SK-N-SH (cell line): Measurements from ENCODE around the gene MID1IP1.

Experiments used
- CHD2 ChIP-seq: fragments of 150-350 bp; IDR thresholded peaks from 2 replicates; pipeline ENCODE4 v1.6.1; 2018; ENCODE audit warnings: low read length; ENCODE audit not compliant: partially characterized antibody
- EP300 ChIP-seq, 2 experiments: IDR thresholded peaks; 2 replicates each; pipeline versions ENCODE4 v1.4.0 to v1.6.1; 2012; ENCODE audit warnings: borderline replicate concordance in 1 of 2, low read depth in 1 of 2, low read length in 1 of 2
- FOSL2 ChIP-seq: IDR thresholded peaks from 2 replicates; pipeline ENCODE4 v1.4.0; 2012; ENCODE audit warnings: low read depth, mild to moderate bottlenecking, moderate library complexity, borderline replicate concordance
- GABPA ChIP-seq: IDR thresholded peaks from 2 replicates; pipeline ENCODE4 v1.4.0; 2012; ENCODE audit warnings: low read depth, mild to moderate bottlenecking
- GATA2 ChIP-seq: sonication (generic); formaldehyde crosslinking; IDR thresholded peaks from 2 replicates; pipeline ENCODE4 v1.5.0; 2020; ENCODE audit warnings: mild to moderate bottlenecking, missing genetic modification reagents
- MEF2A ChIP-seq: IDR thresholded peaks from 2 replicates; pipeline ENCODE4 v1.4.0; 2012; ENCODE audit warnings: low read depth, borderline replicate concordance
- MXI1 ChIP-seq: IDR thresholded peaks from 2 replicates; pipeline ENCODE4 v1.6.1; 2012; ENCODE audit warnings: mild to moderate bottlenecking, low read depth, low read length, improper control_type of control experiment
- POLR2AphosphoS5 ChIP-seq: IDR thresholded peaks from 2 replicates; pipeline ENCODE4 v1.6.1; 2012; ENCODE audit warnings: low read depth, low read length
- TAF1 ChIP-seq: IDR thresholded peaks from 2 replicates; pipeline ENCODE4 v1.6.1; 2012; ENCODE audit warnings: low read depth, mild to moderate bottlenecking, low read length, moderate library complexity, borderline replicate concordance
- TEAD4 ChIP-seq: IDR thresholded peaks from 2 replicates; pipeline ENCODE4 v1.4.0; 2012; ENCODE audit warnings: mild to moderate bottlenecking, borderline replicate concordance; ENCODE audit not compliant: insufficient read depth
- TF ChIP-seq, protein P1 (sequence below): fragments of 200-600 bp; sonication (generic); IDR thresholded peaks from 2 replicates; pipeline ENCODE4 v1.6.1; 2017; ENCODE audit warnings: antibody characterized with exemption, mild to moderate bottlenecking, moderate library complexity
- TF ChIP-seq, protein P2 (sequence below): IDR thresholded peaks from 2 replicates; pipeline ENCODE4 v1.4.0; 2012; ENCODE audit warnings: low read depth, borderline replicate concordance
- TF ChIP-seq, protein P3 (sequence below): IDR thresholded peaks from 2 replicates; pipeline ENCODE4; 2012

DNA sequence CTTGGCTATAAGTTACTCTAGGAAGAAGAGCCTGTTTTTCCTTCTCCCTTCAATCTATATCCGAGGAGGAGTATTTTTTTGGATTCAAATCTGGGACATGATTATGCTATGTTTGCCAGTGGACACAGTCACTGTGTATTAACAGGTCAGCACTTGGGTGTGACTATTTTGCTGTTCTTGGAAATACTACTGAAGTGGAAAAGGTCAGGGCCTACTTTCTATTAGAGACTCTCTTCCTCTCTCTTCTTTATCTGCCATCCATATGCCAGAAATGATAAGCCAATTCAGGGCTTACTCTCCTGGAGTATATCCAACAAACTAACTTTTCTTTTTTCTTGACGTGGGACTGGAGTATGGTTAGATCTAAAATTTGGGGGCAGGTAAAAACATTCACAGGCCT lies 40.5 kb downstream of the MID1IP1 start:
- TF ChIP-seq, protein P1, sequence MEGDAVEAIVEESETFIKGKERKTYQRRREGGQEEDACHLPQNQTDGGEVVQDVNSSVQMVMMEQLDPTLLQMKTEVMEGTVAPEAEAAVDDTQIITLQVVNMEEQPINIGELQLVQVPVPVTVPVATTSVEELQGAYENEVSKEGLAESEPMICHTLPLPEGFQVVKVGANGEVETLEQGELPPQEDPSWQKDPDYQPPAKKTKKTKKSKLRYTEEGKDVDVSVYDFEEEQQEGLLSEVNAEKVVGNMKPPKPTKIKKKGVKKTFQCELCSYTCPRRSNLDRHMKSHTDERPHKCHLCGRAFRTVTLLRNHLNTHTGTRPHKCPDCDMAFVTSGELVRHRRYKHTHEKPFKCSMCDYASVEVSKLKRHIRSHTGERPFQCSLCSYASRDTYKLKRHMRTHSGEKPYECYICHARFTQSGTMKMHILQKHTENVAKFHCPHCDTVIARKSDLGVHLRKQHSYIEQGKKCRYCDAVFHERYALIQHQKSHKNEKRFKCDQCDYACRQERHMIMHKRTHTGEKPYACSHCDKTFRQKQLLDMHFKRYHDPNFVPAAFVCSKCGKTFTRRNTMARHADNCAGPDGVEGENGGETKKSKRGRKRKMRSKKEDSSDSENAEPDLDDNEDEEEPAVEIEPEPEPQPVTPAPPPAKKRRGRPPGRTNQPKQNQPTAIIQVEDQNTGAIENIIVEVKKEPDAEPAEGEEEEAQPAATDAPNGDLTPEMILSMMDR = no peak
- TF ChIP-seq, protein P2, sequence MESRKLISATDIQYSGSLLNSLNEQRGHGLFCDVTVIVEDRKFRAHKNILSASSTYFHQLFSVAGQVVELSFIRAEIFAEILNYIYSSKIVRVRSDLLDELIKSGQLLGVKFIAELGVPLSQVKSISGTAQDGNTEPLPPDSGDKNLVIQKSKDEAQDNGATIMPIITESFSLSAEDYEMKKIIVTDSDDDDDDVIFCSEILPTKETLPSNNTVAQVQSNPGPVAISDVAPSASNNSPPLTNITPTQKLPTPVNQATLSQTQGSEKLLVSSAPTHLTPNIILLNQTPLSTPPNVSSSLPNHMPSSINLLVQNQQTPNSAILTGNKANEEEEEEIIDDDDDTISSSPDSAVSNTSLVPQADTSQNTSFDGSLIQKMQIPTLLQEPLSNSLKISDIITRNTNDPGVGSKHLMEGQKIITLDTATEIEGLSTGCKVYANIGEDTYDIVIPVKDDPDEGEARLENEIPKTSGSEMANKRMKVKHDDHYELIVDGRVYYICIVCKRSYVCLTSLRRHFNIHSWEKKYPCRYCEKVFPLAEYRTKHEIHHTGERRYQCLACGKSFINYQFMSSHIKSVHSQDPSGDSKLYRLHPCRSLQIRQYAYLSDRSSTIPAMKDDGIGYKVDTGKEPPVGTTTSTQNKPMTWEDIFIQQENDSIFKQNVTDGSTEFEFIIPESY = no peak
- TF ChIP-seq, protein P3, sequence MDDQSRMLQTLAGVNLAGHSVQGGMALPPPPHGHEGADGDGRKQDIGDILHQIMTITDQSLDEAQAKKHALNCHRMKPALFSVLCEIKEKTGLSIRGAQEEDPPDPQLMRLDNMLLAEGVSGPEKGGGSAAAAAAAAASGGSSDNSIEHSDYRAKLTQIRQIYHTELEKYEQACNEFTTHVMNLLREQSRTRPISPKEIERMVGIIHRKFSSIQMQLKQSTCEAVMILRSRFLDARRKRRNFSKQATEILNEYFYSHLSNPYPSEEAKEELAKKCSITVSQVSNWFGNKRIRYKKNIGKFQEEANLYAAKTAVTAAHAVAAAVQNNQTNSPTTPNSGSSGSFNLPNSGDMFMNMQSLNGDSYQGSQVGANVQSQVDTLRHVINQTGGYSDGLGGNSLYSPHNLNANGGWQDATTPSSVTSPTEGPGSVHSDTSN = no peak
- TF ChIP-seq GABPA (no peak), CHD2 (no peak), GATA2 (CRISPR knock-in tag) (no peak), MXI1 (no peak), TAF1 (no peak), FOSL2 (no peak), EP300 (IDR thresholded peaks at IDR 0.05; ENCODE audit: borderline replicate concordance in 1 of 2, low read depth in 1 of 2, low read length in 1 of 2) (no peak), TEAD4 (no peak), POLR2AphosphoS5 (no peak), MEF2A (no peak)
